GM18517 (cell line): ENCODE data around the gene ERFL.

Source experiments
- ATAC-seq: cut with Tn5 transposase; IDR thresholded peaks from one replicate; pipeline ENCODE4 v1.9.1; 2021; ENCODE audit warnings: mild to moderate bottlenecking, moderate library complexity; ENCODE audit not compliant: unreplicated experiment

ERFL gene

GRCh38 chr19:41928221-41928683, at the start of gene ERFL:
TSS of gene ERFL (minus strand) at chr19:41928449. CDS start at chr19:41912919, 15,530 bp downstream.
- ATAC-seq: no peak

DNA sequence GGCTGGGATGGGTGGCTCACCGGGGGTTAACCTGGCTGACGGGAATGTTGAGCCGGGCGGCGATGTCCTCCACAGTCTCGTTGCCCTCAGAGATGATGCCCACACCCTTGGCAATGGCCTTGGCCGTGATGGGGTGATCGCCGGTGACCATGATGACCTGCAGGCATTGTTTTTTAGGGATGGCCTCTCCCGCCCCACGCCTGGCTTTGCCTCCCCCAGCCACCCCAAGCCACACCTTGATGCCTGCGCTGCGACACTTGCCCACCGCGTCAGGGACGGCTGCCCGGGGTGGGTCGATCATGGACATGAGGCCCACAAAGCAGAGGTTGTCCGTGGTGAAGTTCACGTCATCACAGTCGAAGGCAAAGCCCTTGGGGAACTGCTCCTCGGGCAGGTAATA, 49.7 kb upstream of the ERFL start:
- no peak for ATAC-seq

DNA sequence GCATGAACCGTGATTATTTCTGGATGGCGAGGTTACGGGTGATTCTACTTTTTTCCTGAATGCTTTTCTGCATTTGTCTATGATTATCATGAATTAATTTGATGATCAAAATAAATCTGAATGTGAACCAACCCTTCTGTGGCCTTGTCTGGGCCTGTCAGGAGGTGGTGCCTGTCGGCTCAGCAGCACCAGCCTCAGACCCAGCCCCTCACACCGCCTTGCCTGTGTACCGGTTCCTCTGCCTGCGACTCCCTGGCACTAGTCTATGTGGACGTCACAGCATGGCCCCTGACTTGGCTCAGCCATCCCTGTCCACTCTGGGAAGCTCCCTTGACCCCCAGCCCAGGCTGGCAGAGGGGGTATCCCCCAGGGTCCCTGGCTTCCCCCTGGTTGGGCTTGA, 46.4 kb upstream of the ERFL start:
- ATAC-seq: no peak

- ATAC-seq: no peak
These were observed 43.1 kb upstream of the ERFL start for GRCh38 chr19:41971363-41971762.

- no peak for ATAC-seq
These were observed 41.7 kb upstream of the ERFL start for GRCh38 chr19:41969772-41970458.

GRCh38 chr19:41968751-41969595, 40.7 kb upstream of the ERFL start:
- no peak for ATAC-seq

DNA sequence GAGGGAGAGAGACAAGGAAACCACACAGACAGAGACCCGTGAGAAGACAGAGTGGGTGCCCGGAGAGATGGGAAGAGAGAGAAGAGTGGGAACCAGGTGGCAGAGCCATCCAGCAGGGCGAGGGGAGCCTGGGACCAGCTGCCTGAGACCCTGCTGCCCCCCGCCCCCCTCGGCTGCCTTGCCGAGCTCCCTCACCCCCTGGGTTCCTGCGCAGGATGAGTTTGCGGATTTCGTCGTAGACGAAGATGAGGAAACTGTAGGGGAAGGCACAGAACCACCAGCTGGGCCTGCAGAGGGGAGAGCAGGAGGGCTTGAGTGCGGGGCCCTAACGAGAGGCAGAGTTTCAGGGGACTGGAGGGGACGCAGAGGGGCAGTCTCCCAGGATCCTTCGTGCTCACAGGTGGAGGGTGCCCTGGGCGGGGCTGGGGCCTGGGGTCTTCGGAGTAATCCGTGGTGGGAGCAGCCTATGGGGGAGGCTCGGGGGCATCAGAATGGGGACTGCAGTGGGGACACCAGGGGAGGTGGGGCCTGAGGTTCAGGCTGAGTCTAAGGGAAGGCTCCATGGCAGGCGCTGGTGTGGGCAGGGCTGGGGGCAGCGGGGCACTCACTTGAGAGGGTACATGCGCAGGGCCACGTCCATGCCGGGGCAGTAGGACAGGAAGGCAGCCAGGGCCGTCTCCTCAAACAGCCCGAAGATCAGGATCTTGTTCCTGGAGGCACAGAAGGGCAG, 39.0 kb upstream of the ERFL start:
- no peak for ATAC-seq

DNA sequence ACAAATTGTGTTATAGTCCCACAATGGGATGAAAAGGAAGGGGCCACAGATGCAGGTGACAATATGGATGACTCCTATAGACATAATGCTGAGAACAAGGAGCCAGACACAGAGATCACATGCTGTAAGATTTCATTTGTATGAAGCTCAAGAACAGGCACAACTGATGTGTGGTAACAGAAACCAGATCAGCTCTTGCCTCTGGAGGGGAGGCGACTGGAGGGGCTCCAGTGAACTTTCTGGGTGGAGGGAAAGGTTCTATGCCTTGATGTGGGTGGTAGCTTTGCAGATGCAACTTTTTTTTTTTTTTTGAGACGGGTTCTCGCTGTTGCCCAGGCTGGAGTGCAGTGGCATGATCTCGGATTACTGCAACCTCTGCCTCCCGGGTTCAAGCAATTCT, 36.9 kb upstream of the ERFL start:
- ATAC-seq: no peak

- no peak for ATAC-seq
These were observed 32.7 kb upstream of the ERFL start for GRCh38 chr19:41960973-41961372.

- peak; percentile 84 for ATAC-seq
These were observed 31.1 kb upstream of the ERFL start, which contains the start of gene RABAC1 for GRCh38 chr19:41959056-41960053. TSS of gene RABAC1 (minus strand) at chr19:41959321. CDS start at chr19:41959292, 29 bp downstream.

DNA sequence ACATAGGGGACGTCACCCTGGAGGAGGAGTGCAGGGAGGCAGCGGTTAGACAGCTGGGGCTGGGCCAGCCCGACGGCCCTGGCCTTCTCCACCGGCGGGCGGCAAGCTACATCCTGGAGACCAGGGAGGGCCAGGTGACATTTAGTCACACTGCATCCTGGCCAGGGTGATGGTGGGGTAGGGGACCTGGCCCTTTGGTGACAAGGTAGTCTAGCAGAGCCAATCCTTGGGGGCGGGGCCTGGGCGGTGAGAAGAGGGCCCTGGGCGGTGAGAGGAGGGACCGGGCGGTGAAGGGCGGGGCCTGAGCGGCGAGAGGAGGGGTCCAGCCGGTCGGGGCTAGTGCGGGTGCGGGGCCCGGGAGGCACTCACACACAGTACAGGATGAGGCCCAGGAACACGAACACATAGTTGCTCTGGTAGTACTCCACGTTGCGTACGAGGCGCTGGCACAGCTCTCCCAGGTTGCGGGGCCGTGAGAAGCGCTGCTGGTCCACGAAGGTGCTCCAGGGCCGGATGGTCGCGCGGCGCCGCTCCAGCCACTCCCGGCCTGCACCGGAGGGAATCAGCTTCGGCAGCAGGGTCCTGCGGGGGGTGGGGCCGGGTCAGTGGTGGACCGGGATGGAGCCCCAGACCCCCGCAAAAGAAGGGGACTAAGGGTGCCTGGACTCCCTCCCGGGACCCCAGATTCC, 30.3 kb upstream of the ERFL start:
- ATAC-seq: no peak

- ATAC-seq: no peak
These were observed 29.7 kb upstream of the ERFL start for GRCh38 chr19:41957838-41958366.

DNA sequence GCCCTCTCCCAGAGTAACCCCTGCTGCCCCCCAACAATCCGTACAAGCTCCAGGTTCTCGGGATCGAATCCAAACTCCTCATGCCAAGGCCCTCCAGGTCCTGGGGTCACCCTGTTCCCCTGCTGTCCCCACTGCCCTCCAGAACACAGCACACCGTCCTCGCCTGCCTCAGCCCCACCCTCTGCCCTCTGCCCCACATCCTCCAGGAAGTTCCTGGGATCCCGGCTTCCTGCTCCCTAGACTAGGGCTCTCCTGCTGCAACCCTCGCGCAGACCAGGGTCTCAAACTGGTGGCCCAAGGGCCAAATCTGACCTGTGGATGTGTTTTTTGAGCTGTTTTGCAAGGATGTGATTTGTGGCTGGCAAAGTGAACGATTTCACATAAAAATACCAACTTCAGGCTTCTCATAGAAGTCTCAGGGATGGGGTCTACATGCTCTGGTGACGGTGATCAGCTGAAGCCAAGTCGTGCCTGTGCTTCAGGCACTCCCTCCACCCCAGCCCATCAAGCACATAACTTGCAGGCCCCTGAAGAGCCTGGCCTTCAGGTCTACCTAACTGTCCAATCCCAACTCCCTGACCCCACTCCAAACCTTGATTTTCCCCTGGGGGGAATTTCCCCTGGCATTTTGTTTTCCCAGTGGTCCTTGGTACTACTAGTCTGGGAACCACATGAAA, 29.1 kb upstream of the ERFL start:
- ATAC-seq: no peak

GRCh38 chr19:41956621-41957020, 28.4 kb upstream of the ERFL start:
- ATAC-seq: no peak

GRCh38 chr19:41955521-41955920, 27.3 kb upstream of the ERFL start:
- ATAC-seq: no peak

DNA sequence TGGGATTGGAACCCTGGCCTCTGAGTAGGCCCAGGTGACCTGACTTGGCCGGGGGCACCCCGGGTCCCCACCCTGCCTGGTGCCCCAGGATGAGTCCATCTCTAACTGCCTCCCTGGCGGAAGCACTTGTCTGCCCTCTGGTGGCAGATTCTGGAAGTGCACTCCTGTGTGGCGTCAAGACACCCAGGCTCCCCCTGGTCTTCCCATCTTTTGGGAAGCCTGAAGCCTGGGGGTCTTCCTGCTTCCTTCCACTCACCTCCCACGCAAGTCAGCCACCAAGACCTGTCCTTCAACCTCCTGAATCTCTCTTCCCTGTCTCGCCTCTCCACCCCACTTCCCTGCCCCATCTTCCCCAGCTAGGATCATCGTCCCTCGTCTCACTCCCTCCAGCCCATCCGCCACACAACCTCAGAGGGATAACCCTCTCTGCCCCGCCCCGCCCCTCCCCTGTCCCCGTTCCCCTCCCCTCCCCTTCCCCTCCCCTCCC, 23.5 kb upstream of the ERFL start:
- ATAC-seq: no peak

- no peak for ATAC-seq
These were observed 18.8 kb upstream of the ERFL start for GRCh38 chr19:41947091-41947490.

DNA sequence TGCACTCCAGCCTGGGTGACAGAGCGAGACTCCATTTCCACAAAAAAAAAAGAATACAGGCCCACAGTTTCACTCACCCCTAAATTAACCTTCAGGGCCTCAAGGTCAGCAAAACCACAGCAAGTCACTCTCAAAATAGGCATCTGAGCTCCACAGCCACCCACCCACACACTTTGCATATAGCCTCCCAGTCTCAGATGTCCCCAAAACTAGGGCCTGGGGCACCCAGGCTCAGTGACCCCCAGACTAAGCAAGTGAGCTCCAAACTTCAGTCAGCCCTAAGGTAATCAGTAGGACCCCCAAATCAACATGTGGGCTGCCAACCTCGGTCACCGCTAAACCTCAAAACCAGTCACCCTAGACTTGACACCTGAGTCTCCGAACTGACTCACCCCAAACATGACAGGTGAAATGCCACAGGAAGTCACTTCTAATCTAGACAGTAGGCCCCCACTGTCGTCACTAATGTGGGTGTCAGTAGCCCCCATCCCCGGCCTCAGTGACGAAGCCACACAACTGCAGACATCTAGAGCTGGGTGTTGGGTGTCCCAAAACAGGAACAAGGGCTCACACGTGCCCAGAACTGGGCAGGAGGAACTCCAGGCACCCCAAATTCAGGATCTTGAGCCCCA, 17.0 kb upstream of the ERFL start:
- ATAC-seq: peak; percentile 78
